Measurements from ENCODE around the gene RAB6B. TPM values are rescaled to one million over a fixed set of nuclear protein-coding genes. Genes with fewer than 3 reads are reported as not detected.

The RAB6B gene
- total RNA-seq, 1 experiment from 2014 or later: 0.52 TPM

- Histone ChIP-seq H3K4me1 (replicated peaks; ENCODE audit: insufficient read depth) (no peaks in the 10 kb centered on the region), H3K36me3 (ENCODE audit: low read depth) (no peaks in the 10 kb centered on the region), H3K27ac (no peak overlapping the region), H3K9me2 (ENCODE audit: insufficient read depth) (no peaks in the 10 kb centered on the region), H3K4me3 (no peak overlapping the region), H3K79me2 (ENCODE audit: low read depth) (no peaks in the 10 kb centered on the region), H3K9me3 (ENCODE audit: insufficient read depth, low read depth) (no peaks in the 10 kb centered on the region), H4K20me1 (ENCODE audit: insufficient read depth) (no peaks in the 10 kb centered on the region), H3K27me3 (ENCODE audit: insufficient read depth, low read depth) (peaks cover 24% of the 10 kb centered on the region; the same call in 1 of the 2 replicates), H3F3A (ENCODE audit: insufficient read depth, low read depth) (no peaks in the 10 kb centered on the region), H3K4me2 (no peak overlapping the region), H2AFZ (no peak overlapping the region)
- no TSS peak for BruUV-seq (replicated peaks)
- intact Hi-C loops (cut with micrococcal nuclease; ENCODE audit: unreplicated experiment): no loop called here
- TF ChIP-seq CTCF (conservative IDR thresholded peaks at IDR 0.05) (no peak), EZH2 (IDR thresholded peaks at IDR 0.05; ENCODE audit: low read depth) (no peak)
- ChIA-PET POLR2A (ENCODE audit: unreplicated experiment) (interaction anchor here (0.7 kb wide), 1 partner anchor 14 kb away, joined by 5 read pairs; no protein-coding TSS in a partner anchor), CTCF (no interaction called here)
- DNase-seq: no peak
These were observed 46.3 kb downstream of the RAB6B start for GRCh38 chr3:133849346-133849745.

- Histone ChIP-seq H3K79me2 (ENCODE audit: low read depth) (no peaks in the 10 kb centered on the region), H3K4me3 (no peak overlapping the region), H3K4me1 (replicated peaks; ENCODE audit: insufficient read depth) (no peaks in the 10 kb centered on the region), H3F3A (ENCODE audit: insufficient read depth, low read depth) (no peaks in the 10 kb centered on the region), H3K9me3 (ENCODE audit: insufficient read depth, low read depth) (no peaks in the 10 kb centered on the region), H3K4me2 (no peak overlapping the region), H4K20me1 (ENCODE audit: insufficient read depth) (no peaks in the 10 kb centered on the region), H3K27ac (no peak overlapping the region), H3K27me3 (ENCODE audit: insufficient read depth, low read depth) (peaks cover 31% of the 10 kb centered on the region; the same call in 1 of the 2 replicates), H2AFZ (no peak overlapping the region), H3K9me2 (ENCODE audit: insufficient read depth) (no peaks in the 10 kb centered on the region), H3K36me3 (ENCODE audit: low read depth) (no peaks in the 10 kb centered on the region)
- intact Hi-C loops (cut with micrococcal nuclease; ENCODE audit: unreplicated experiment): no loop called here
- POLR2A ChIA-PET (ENCODE audit: unreplicated experiment): no interaction called here
- no peak for DNase-seq
- no TSS peak for BruUV-seq (replicated peaks)
- TF ChIP-seq CTCF (conservative IDR thresholded peaks at IDR 0.05) (no peak), EZH2 (IDR thresholded peaks at IDR 0.05; ENCODE audit: low read depth) (no peak)
- CTCF ChIA-PET: no interaction called here
These were observed 50.6 kb downstream of the RAB6B start for GRCh38 chr3:133845127-133845526.

- TF ChIP-seq EZH2 (IDR thresholded peaks at IDR 0.05; ENCODE audit: low read depth): no peak
- TF ChIP-seq CTCF (conservative IDR thresholded peaks at IDR 0.05): no peak
- no peak for DNase-seq
- peaks cover 24% of the 10 kb centered on the region; the same call in 1 of the 2 replicates for H3K27me3 ChIP-seq (ENCODE audit: insufficient read depth, low read depth)
- ChIA-PET CTCF (no interaction called here), POLR2A (ENCODE audit: unreplicated experiment) (no interaction called here)
- intact Hi-C loops (cut with micrococcal nuclease; ENCODE audit: unreplicated experiment): no loop called here
- no peaks in the 10 kb centered on the region for H3K36me3 ChIP-seq (ENCODE audit: low read depth)
- no peak overlapping the region for H2AFZ ChIP-seq
- H3K4me2 ChIP-seq: no peak overlapping the region
- H3K79me2 ChIP-seq (ENCODE audit: low read depth): no peaks in the 10 kb centered on the region
- no peaks in the 10 kb centered on the region for H3K9me3 ChIP-seq (ENCODE audit: insufficient read depth, low read depth)
- H3K27ac ChIP-seq: no peak overlapping the region
- no peaks in the 10 kb centered on the region for H3K4me1 ChIP-seq (replicated peaks; ENCODE audit: insufficient read depth)
- no peaks in the 10 kb centered on the region for H3K9me2 ChIP-seq (ENCODE audit: insufficient read depth)
- H4K20me1 ChIP-seq (ENCODE audit: insufficient read depth): no peaks in the 10 kb centered on the region
- no peak overlapping the region for H3K4me3 ChIP-seq
- BruUV-seq (replicated peaks): no TSS peak
- H3F3A ChIP-seq (ENCODE audit: insufficient read depth, low read depth): no peaks in the 10 kb centered on the region
These were observed 52.0 kb downstream of the RAB6B start for GRCh38 chr3:133843634-133844033.

Measured in PC-9 (cell line).